Measurements from ENCODE around the gene EFCAB10.

The EFCAB10 gene

GRCh38 chr7:105589356-105590077 lies 8.2 kb upstream of the EFCAB10 start:
- H2AK5ac ChIP-seq (ENCODE audit: low read depth, low read length) = no peak overlapping the region
- no peak overlapping the region for H3K4me3 ChIP-seq (ENCODE audit: low read length in 2 of 2)
- no peak overlapping the region for H3K14ac ChIP-seq (ENCODE audit: low read length)
- H3K18ac ChIP-seq (ENCODE audit: low read length) = no peak overlapping the region
- no peak overlapping the region for H2BK15ac ChIP-seq (ENCODE audit: low read length)
- H2BK120ac ChIP-seq (ENCODE audit: low read depth, low read length) = no peak overlapping the region
- H4K91ac ChIP-seq (ENCODE audit: low read depth, low read length, poor library complexity) = no peak overlapping the region
- H3K36me3 ChIP-seq (replicated peaks in 1 of 2; ENCODE audit: control insufficient read depth in 2 of 2, insufficient read depth in 2 of 2, low read length in 2 of 2) = no peaks in the 10 kb centered on the region
- no peak overlapping the region for H4K8ac ChIP-seq (ENCODE audit: low read depth, low read length)
- DNase-seq (ENCODE audit: low spot score) = peak; percentile 43
- no peaks in the 10 kb centered on the region for H3K27me3 ChIP-seq (ENCODE audit: control insufficient read depth in 3 of 3, insufficient read depth in 3 of 3, low read depth in 1 of 3, low read length in 3 of 3)
- H3K23ac ChIP-seq (ENCODE audit: low read depth, low read length, poor library complexity) = no peak overlapping the region
- no peaks in the 10 kb centered on the region for H3K4me1 ChIP-seq (ENCODE audit: control insufficient read depth in 2 of 2, insufficient read depth in 1 of 2, low read depth in 1 of 2, low read length in 2 of 2)
- no peak overlapping the region for H2BK5ac ChIP-seq (ENCODE audit: low read length)
- H3K9ac ChIP-seq (ENCODE audit: low read depth, low read length, poor library complexity) = no peak overlapping the region
- H3K4me2 ChIP-seq (ENCODE audit: insufficient read depth, low read length, poor library complexity, severe bottlenecking) = no peak overlapping the region
- no CpG with 5 or more reads among the region's 6 CpGs for WGBS, 2 donors (ENCODE audit: extremely low coverage in 2 of 2, insufficient read length in 2 of 2, insufficient replicate concordance in 1 of 2)
- no peak overlapping the region for H2BK12ac ChIP-seq (ENCODE audit: low read length)
- no peaks in the 10 kb centered on the region for H3K79me1 ChIP-seq (ENCODE audit: low read depth, low read length)
- peak overlapping the region; percentile 72 for H2AFZ ChIP-seq (ENCODE audit: low read length)
- H3K4ac ChIP-seq (ENCODE audit: low read length) = no peak overlapping the region
- H3K9me3 ChIP-seq (replicated peaks in 1 of 2; ENCODE audit: control insufficient read depth in 2 of 2, insufficient read depth in 1 of 2, low read depth in 1 of 2, low read length in 2 of 2) = no peaks in the 10 kb centered on the region
- no peak overlapping the region for H3K27ac ChIP-seq (replicated peaks; ENCODE audit: low read length)

DNA sequence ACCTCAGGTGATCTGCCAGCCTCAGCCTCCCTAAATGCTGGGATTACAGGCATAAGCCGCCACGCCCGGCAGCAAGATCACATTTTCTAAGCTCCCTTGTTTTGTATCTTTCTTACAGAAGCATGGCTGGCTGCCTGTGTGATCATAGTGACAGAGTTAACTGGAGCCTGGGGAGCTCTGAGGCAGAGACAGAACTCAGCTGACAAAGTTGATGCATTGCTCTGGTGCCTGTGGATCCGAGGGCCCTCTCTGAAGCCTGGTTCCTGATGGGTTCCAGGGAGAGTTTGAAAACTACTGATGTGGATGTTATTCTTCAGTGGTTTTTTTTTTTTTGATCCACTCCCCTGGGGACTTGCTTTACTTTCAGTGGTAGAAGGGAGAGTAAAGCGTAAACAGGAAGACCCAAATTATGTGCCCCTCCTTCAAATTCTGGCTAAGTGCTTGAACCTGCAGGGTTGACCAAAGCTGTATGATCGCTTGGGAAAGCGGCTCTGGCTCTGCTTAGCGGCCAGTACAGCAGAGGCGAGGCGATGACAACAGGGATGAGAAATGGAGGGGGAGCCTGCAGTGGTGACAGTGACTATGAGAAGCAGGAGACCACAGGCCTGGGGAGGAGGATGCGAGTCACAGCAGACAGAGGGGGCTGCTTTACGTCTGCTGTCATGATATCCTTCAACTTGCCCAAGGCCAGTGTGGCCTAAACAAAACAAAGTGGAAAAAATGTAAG lies 6.8 kb upstream of the EFCAB10 start:
- no peaks in the 10 kb centered on the region for H3K4me1 ChIP-seq (ENCODE audit: control insufficient read depth in 2 of 2, insufficient read depth in 1 of 2, low read depth in 1 of 2, low read length in 2 of 2)
- H3K14ac ChIP-seq (ENCODE audit: low read length) = no peak overlapping the region
- H3K27ac ChIP-seq (replicated peaks; ENCODE audit: low read length) = no peak overlapping the region
- no peaks in the 10 kb centered on the region for H3K36me3 ChIP-seq (replicated peaks in 1 of 2; ENCODE audit: control insufficient read depth in 2 of 2, insufficient read depth in 2 of 2, low read length in 2 of 2)
- H2BK12ac ChIP-seq (ENCODE audit: low read length) = no peak overlapping the region
- no peak overlapping the region for H2BK5ac ChIP-seq (ENCODE audit: low read length)
- no peak for DNase-seq (ENCODE audit: low spot score)
- no peak overlapping the region for H2AK5ac ChIP-seq (ENCODE audit: low read depth, low read length)
- H4K8ac ChIP-seq (ENCODE audit: low read depth, low read length) = no peak overlapping the region
- no peak overlapping the region for H2BK120ac ChIP-seq (ENCODE audit: low read depth, low read length)
- H3K23ac ChIP-seq (ENCODE audit: low read depth, low read length, poor library complexity) = no peak overlapping the region
- H3K4me3 ChIP-seq (ENCODE audit: low read length in 2 of 2) = no peak overlapping the region
- no peak overlapping the region for H3K18ac ChIP-seq (ENCODE audit: low read length)
- no peaks in the 10 kb centered on the region for H3K9me3 ChIP-seq (replicated peaks in 1 of 2; ENCODE audit: control insufficient read depth in 2 of 2, insufficient read depth in 1 of 2, low read depth in 1 of 2, low read length in 2 of 2)
- no peak overlapping the region for H3K4ac ChIP-seq (ENCODE audit: low read length)
- no peak overlapping the region for H2BK15ac ChIP-seq (ENCODE audit: low read length)
- no peak overlapping the region for H3K9ac ChIP-seq (ENCODE audit: low read depth, low read length, poor library complexity)
- H4K91ac ChIP-seq (ENCODE audit: low read depth, low read length, poor library complexity) = no peak overlapping the region
- H2AFZ ChIP-seq (ENCODE audit: low read length) = peak overlapping the region; percentile 75
- WGBS, 2 donors (ENCODE audit: extremely low coverage in 2 of 2, insufficient read length in 2 of 2, insufficient replicate concordance in 1 of 2) = no CpG with 5 or more reads among the region's 12 CpGs
- no peaks in the 10 kb centered on the region for H3K79me1 ChIP-seq (ENCODE audit: low read depth, low read length)
- H3K4me2 ChIP-seq (ENCODE audit: insufficient read depth, low read length, poor library complexity, severe bottlenecking) = no peak overlapping the region
- no peaks in the 10 kb centered on the region for H3K27me3 ChIP-seq (ENCODE audit: control insufficient read depth in 3 of 3, insufficient read depth in 3 of 3, low read depth in 1 of 3, low read length in 3 of 3)

DNA sequence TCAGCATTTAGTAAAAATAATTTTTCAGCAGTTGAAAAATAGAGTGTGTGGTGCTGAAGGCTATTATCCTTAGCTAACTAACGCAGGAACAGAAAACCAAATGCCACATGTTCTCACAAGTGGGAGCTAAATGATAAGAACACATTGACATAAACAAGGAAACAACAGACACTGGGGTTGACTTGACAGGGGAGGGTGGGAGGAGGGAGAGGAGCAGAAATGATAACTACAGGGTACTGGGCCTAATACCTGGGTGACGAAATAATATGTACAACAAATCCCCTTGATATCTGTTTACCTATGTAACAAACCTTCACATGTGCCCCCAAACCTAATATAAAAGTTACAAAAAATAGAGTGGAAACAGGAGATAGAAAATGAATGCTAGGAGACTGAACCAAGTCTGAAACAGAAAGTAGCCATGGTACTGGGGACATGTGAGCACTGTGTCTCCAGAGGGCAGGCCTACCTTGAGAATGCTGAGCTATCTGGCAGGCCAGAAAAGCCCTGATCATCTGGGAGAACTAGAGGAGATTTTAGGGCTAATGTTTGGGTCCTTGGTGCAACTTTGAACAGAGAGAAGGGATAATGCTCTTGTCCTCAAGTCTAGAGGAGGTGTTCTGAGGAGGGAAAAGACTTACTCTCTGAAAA lies 4.7 kb upstream of the EFCAB10 start:
- H2AK5ac ChIP-seq (ENCODE audit: low read depth, low read length) = no peak overlapping the region
- WGBS, 2 donors (ENCODE audit: extremely low coverage in 2 of 2, insufficient read length in 2 of 2, insufficient replicate concordance in 1 of 2) = no CpG with 5 or more reads among the region's 2 CpGs

DNA sequence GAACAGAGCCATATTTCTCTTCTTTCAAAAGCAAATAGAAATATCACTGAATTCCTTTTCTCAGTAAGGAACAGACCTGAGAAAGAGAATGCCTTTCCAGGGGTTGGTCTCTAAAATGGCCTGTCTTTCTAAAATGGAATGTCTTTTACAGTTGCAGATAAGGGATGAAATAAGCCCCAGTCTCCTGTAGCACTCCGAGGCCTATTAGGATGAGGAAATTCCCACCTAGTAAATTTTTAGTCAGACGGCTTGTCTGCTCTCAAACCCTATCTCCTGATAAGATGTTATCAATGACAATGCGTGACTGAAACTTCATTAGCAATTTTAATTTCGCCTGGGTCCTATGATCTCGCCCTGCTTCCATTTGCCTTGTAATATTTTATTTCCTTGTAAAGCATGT lies 2.9 kb upstream of the EFCAB10 start:
- no peak overlapping the region for H2AFZ ChIP-seq (ENCODE audit: low read length)
- no peak overlapping the region for H3K27ac ChIP-seq (replicated peaks; ENCODE audit: low read length)
- no peak overlapping the region for H3K9ac ChIP-seq (ENCODE audit: low read depth, low read length, poor library complexity)
- no CpG with 5 or more reads among the region's 5 CpGs for WGBS, 2 donors (ENCODE audit: extremely low coverage in 2 of 2, insufficient read length in 2 of 2, insufficient replicate concordance in 1 of 2)
- H3K4ac ChIP-seq (ENCODE audit: low read length) = no peak overlapping the region
- H2BK120ac ChIP-seq (ENCODE audit: low read depth, low read length) = no peak overlapping the region
- no peaks in the 10 kb centered on the region for H3K27me3 ChIP-seq (ENCODE audit: control insufficient read depth in 3 of 3, insufficient read depth in 3 of 3, low read depth in 1 of 3, low read length in 3 of 3)
- H3K4me2 ChIP-seq (ENCODE audit: insufficient read depth, low read length, poor library complexity, severe bottlenecking) = no peak overlapping the region
- H3K36me3 ChIP-seq (replicated peaks in 1 of 2; ENCODE audit: control insufficient read depth in 2 of 2, insufficient read depth in 2 of 2, low read length in 2 of 2) = no peaks in the 10 kb centered on the region
- H3K23ac ChIP-seq (ENCODE audit: low read depth, low read length, poor library complexity) = no peak overlapping the region
- no peaks in the 10 kb centered on the region for H3K79me1 ChIP-seq (ENCODE audit: low read depth, low read length)
- no peak overlapping the region for H2BK15ac ChIP-seq (ENCODE audit: low read length)
- H4K91ac ChIP-seq (ENCODE audit: low read depth, low read length, poor library complexity) = no peak overlapping the region
- H3K4me1 ChIP-seq (ENCODE audit: control insufficient read depth in 2 of 2, insufficient read depth in 1 of 2, low read depth in 1 of 2, low read length in 2 of 2) = peaks cover 0 to 2% of the 10 kb centered on the region in 2 donors
- H2BK12ac ChIP-seq (ENCODE audit: low read length) = no peak overlapping the region
- H3K9me3 ChIP-seq (replicated peaks in 1 of 2; ENCODE audit: control insufficient read depth in 2 of 2, insufficient read depth in 1 of 2, low read depth in 1 of 2, low read length in 2 of 2) = no peaks in the 10 kb centered on the region
- DNase-seq (ENCODE audit: low spot score) = no peak
- no peak overlapping the region for H2AK5ac ChIP-seq (ENCODE audit: low read depth, low read length)
- H3K18ac ChIP-seq (ENCODE audit: low read length) = no peak overlapping the region
- no peak overlapping the region for H3K4me3 ChIP-seq (ENCODE audit: low read length in 2 of 2)
- H2BK5ac ChIP-seq (ENCODE audit: low read length) = no peak overlapping the region
- H4K8ac ChIP-seq (ENCODE audit: low read depth, low read length) = no peak overlapping the region
- no peak overlapping the region for H3K14ac ChIP-seq (ENCODE audit: low read length)

More for the DNA sequence above, 4.7 kb upstream of the EFCAB10 start:
- H4K8ac ChIP-seq (ENCODE audit: low read depth, low read length) = no peak overlapping the region
- no peak overlapping the region for H3K4ac ChIP-seq (ENCODE audit: low read length)
- no peaks in the 10 kb centered on the region for H3K9me3 ChIP-seq (replicated peaks in 1 of 2; ENCODE audit: control insufficient read depth in 2 of 2, insufficient read depth in 1 of 2, low read depth in 1 of 2, low read length in 2 of 2)
- no peak for DNase-seq (ENCODE audit: low spot score)
- no peaks in the 10 kb centered on the region for H3K79me1 ChIP-seq (ENCODE audit: low read depth, low read length)
- no peak overlapping the region for H3K9ac ChIP-seq (ENCODE audit: low read depth, low read length, poor library complexity)
- H3K36me3 ChIP-seq (replicated peaks in 1 of 2; ENCODE audit: control insufficient read depth in 2 of 2, insufficient read depth in 2 of 2, low read length in 2 of 2) = no peaks in the 10 kb centered on the region
- no peak overlapping the region for H3K14ac ChIP-seq (ENCODE audit: low read length)
- H4K91ac ChIP-seq (ENCODE audit: low read depth, low read length, poor library complexity) = no peak overlapping the region
- no peaks in the 10 kb centered on the region for H3K27me3 ChIP-seq (ENCODE audit: control insufficient read depth in 3 of 3, insufficient read depth in 3 of 3, low read depth in 1 of 3, low read length in 3 of 3)
- H3K18ac ChIP-seq (ENCODE audit: low read length) = no peak overlapping the region
- H2AFZ ChIP-seq (ENCODE audit: low read length) = peak overlapping the region; percentile 1
- no peak overlapping the region for H3K23ac ChIP-seq (ENCODE audit: low read depth, low read length, poor library complexity)
- H3K27ac ChIP-seq (replicated peaks; ENCODE audit: low read length) = no peak overlapping the region
- no peak overlapping the region for H2BK15ac ChIP-seq (ENCODE audit: low read length)
- no peak overlapping the region for H3K4me2 ChIP-seq (ENCODE audit: insufficient read depth, low read length, poor library complexity, severe bottlenecking)
- peaks cover 0 to 2% of the 10 kb centered on the region in 2 donors for H3K4me1 ChIP-seq (ENCODE audit: control insufficient read depth in 2 of 2, insufficient read depth in 1 of 2, low read depth in 1 of 2, low read length in 2 of 2)
- no peak overlapping the region for H3K4me3 ChIP-seq (ENCODE audit: low read length in 2 of 2)
- no peak overlapping the region for H2BK12ac ChIP-seq (ENCODE audit: low read length)
- no peak overlapping the region for H2BK5ac ChIP-seq (ENCODE audit: low read length)
- no peak overlapping the region for H2BK120ac ChIP-seq (ENCODE audit: low read depth, low read length)
